Measurements from ENCODE around the gene C1R. TPM values are rescaled to one million over a fixed set of nuclear protein-coding genes. Genes with fewer than 3 reads are reported as not detected.

The C1R gene
- total RNA-seq, 2 experiments from 2014 or later: 3.6 to 3.7 TPM

DNA sequence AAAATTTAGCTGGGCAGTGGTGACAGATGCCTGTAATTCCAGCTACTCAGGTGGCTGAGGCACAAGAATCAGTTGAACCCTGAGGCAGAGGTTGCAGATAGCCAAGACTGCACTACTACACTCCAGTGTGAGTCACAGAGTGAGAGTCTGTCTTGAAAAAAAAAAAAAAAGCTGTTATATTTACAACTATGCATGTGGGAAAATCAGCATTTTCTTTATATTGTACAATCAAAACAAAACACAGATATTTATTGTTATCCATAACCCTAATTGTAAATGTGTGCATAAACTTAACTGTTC lies 12.5 kb downstream of the C1R start:
- peaks cover 6% of the 10 kb centered on the region for H3K4me1 Mint-ChIP-seq (ENCODE audit: low read depth)
- H3K27me3 Mint-ChIP-seq (ENCODE audit: low read depth): peaks cover 14% of the 10 kb centered on the region
- ChIA-PET CTCF (interaction anchor here (0.8 kb wide), 1 partner anchor 25 kb away, joined by 3 read pairs; no protein-coding TSS in a partner anchor), POLR2A (no interaction called here)
- H3K9me3 Mint-ChIP-seq (ENCODE audit: insufficient read depth): no peaks in the 10 kb centered on the region
- ATAC-seq (no peak), DNase-seq (no peak)
- H3K27ac Mint-ChIP-seq: no peak overlapping the region
- H3K36me3 Mint-ChIP-seq (ENCODE audit: low read depth): peaks cover 4% of the 10 kb centered on the region
- H3K4me3 Mint-ChIP-seq: no peak overlapping the region

DNA sequence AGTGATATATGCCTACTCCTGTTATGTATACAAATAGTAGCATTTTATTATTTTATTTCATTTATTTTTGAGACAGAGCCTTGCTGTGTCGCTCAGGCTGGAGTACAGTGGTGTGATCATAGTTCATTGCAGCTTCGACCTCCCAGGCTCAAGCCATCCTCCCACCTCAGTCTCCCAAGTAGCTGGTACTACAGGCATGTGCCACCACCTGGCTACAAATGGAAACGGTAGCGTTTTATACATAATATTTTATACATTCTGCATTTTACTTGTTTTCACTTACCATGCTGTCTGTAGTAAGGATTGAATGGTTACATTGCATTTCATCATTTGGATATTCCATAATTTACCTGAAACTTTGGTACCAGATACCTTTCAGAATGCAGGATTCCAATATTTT lies 14.1 kb downstream of the C1R start:
- ATAC-seq (no peak), DNase-seq (no peak)
- Mint-ChIP-seq H3K4me3 (no peak overlapping the region), H3K27me3 (ENCODE audit: low read depth) (peaks cover 19% of the 10 kb centered on the region), H3K36me3 (ENCODE audit: low read depth) (peaks cover 2% of the 10 kb centered on the region), H3K4me1 (ENCODE audit: low read depth) (peaks cover 6% of the 10 kb centered on the region), H3K9me3 (ENCODE audit: insufficient read depth) (no peaks in the 10 kb centered on the region), H3K27ac (no peak overlapping the region)
- ChIA-PET POLR2A (no interaction called here), CTCF (no interaction called here)

DNA sequence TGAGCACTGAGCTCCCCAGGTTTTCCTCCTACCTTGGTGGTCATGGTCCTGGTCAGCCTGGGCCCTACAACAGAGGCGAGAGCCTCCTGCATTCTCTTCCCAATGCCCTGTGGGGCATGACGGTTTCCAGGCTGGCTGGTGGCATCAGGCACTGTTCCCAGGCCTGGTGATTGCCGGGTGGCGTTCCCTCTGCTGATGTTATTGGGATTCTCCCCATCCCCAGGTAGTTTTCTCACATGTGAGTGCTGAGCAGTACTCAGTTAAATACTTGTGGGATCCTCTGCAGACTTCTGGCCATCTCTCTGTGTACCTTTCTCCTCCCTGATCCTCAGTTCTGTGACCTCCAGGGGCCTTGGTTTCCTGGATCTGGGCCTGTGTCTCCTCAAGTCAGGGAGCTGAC lies 15.8 kb downstream of the C1R start:
- H3K27me3 Mint-ChIP-seq (ENCODE audit: low read depth): peaks cover 30% of the 10 kb centered on the region
- ATAC-seq: no peak
- no peaks in the 10 kb centered on the region for H3K36me3 Mint-ChIP-seq (ENCODE audit: low read depth)
- ChIA-PET CTCF (interaction anchor here (1.0 kb wide), 1 partner anchor 32 kb away, joined by 3 read pairs; no protein-coding TSS in a partner anchor), POLR2A (no interaction called here)
- H3K4me1 Mint-ChIP-seq (ENCODE audit: low read depth): peaks cover 6% of the 10 kb centered on the region
- H3K4me3 Mint-ChIP-seq: no peak overlapping the region
- DNase-seq: no peak
- H3K27ac Mint-ChIP-seq: no peak overlapping the region
- H3K9me3 Mint-ChIP-seq (ENCODE audit: insufficient read depth): no peaks in the 10 kb centered on the region

DNA sequence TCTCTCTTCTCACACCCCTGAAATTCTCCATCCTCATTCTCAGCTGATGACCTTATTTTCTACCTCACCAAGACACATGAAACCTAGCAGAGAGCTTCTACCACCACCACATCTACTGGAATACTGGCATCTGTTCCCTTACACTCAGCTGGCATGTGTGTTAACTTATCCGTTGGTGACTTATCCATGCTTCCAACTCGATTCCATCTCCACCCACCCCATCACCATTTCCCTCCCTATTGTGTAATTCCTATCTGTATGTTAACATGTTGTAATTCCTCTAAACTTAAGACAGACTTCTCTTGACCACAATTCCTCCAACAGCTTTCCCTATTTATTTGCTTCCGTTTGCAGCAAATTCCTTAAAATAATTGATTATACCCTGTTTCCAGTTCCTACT lies 16.3 kb downstream of the C1R start:
- ATAC-seq (no peak), DNase-seq (no peak)
- peaks cover 30% of the 10 kb centered on the region for H3K27me3 Mint-ChIP-seq (ENCODE audit: low read depth)
- H3K9me3 Mint-ChIP-seq (ENCODE audit: insufficient read depth): no peaks in the 10 kb centered on the region
- CTCF ChIA-PET: interaction anchor here (0.7 to 1.0 kb wide), 2 partner anchors 32 to 265 kb away, joined by 3 read pairs; no protein-coding TSS in a partner anchor
- no peaks in the 10 kb centered on the region for H3K36me3 Mint-ChIP-seq (ENCODE audit: low read depth)
- POLR2A ChIA-PET: no interaction called here
- no peak overlapping the region for H3K27ac Mint-ChIP-seq
- peaks cover 6% of the 10 kb centered on the region for H3K4me1 Mint-ChIP-seq (ENCODE audit: low read depth)
- H3K4me3 Mint-ChIP-seq: no peak overlapping the region

DNA sequence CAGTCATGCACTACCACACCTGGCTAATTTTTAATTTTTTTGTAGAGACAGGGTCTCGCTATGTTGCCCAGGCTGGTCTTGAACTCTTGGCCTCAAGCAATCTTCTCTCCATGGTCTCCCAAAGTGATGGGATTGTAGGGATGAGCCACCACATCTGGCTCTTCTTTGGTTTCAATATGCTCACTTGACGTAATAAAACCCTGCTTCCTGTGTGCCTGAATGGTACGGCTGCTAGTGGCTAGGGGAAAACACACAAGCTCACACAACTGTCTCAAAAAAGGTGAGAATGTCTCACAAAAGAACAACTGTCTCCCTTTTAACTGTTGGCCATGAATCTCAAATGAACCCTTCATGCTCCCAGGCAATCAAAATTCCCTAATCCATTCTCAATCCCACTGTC lies 16.7 kb downstream of the C1R start:
- H3K9me3 Mint-ChIP-seq (ENCODE audit: insufficient read depth): no peaks in the 10 kb centered on the region
- H3K4me3 Mint-ChIP-seq: no peak overlapping the region
- CTCF ChIA-PET: interaction anchor here (0.7 kb wide), 1 partner anchor 265 kb away, joined by 3 read pairs; no protein-coding TSS in a partner anchor
- no peak for DNase-seq
- POLR2A ChIA-PET: no interaction called here
- H3K36me3 Mint-ChIP-seq (ENCODE audit: low read depth): no peaks in the 10 kb centered on the region
- no peak for ATAC-seq
- peaks cover 6% of the 10 kb centered on the region for H3K4me1 Mint-ChIP-seq (ENCODE audit: low read depth)
- no peak overlapping the region for H3K27ac Mint-ChIP-seq
- H3K27me3 Mint-ChIP-seq (ENCODE audit: low read depth): peaks cover 30% of the 10 kb centered on the region

DNA sequence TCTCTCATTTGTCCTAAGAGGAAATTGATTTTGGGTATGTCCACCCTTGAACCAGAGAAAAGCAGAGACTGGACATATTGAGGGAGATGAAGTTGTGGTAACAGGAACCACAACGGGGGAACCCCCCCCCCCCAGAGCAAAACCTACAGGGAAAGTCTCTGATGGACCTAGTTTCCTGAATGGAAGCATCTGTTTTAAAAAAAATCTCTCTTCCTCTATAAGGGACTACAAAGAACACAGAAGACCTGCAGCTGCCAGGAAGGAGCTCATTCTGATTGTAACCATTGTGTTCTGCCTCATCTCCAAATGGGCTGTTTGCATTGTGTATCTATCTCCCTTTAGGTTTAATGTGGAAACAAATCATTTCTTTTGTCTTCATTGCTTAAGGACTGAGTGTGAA lies 18.3 kb downstream of the C1R start:
- CTCF ChIA-PET: no interaction called here
- H3K27ac Mint-ChIP-seq: no peak overlapping the region

DNA sequence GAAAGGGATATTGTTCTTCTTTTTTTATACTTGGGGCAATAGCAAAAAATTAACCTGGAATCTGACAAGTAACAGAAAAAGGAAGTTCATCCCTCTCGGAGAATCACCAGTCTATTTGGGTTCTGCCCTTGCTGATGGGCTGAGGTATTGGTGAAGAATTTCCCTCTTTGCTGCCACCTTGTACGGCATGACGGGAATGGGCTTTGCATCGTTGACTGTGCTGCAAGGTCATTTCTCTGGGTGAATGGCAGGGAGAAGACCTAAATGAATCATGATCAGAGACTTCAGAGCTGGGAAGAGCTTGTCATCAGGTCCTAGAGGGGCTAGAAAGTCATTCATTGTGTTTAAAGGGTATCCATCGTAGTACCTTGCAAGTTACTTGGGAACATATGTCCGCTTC lies 19.7 kb downstream of the C1R start:
- Mint-ChIP-seq H3K4me1 (ENCODE audit: low read depth) (peaks cover 6% of the 10 kb centered on the region), H3K27ac (no peak overlapping the region)
- CTCF ChIA-PET: no interaction called here

More for the DNA sequence above, 18.3 kb downstream of the C1R start:
- Mint-ChIP-seq H3K4me1 (ENCODE audit: low read depth) (peaks cover 6% of the 10 kb centered on the region), H3K27me3 (ENCODE audit: low read depth) (peaks cover 29% of the 10 kb centered on the region), H3K9me3 (ENCODE audit: insufficient read depth) (no peaks in the 10 kb centered on the region), H3K4me3 (no peak overlapping the region), H3K36me3 (ENCODE audit: low read depth) (no peaks in the 10 kb centered on the region)
- DNase-seq (no peak), ATAC-seq (no peak)
- POLR2A ChIA-PET: no interaction called here

DNA sequence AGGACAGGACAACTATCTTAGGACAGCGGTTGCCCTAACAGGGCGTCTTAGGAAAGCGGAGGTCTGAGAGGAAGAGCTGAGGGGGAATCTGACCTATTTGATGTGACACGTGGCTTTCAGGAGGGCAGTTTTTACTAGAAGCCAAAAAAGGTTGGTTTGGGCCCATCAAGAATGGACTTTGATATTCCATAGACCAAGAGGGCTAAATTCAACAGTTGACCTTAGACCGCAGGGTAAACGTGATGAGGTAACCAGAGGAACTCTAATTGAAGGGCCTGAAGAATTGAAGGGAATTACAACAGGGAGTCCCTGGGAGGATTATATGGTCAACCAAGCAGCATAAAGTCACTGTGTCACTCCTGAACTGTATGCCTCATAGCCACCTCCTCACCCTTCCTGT lies 20.2 kb downstream of the C1R start:
- Mint-ChIP-seq H3K9me3 (ENCODE audit: insufficient read depth) (no peaks in the 10 kb centered on the region), H3K27me3 (ENCODE audit: low read depth) (peaks cover 30% of the 10 kb centered on the region), H3K27ac (no peak overlapping the region), H3K36me3 (ENCODE audit: low read depth) (no peaks in the 10 kb centered on the region), H3K4me1 (ENCODE audit: low read depth) (peaks cover 6% of the 10 kb centered on the region), H3K4me3 (no peak overlapping the region)
- ChIA-PET POLR2A (no interaction called here), CTCF (no interaction called here)
- DNase-seq (no peak), ATAC-seq (no peak)

More for the DNA sequence above, 19.7 kb downstream of the C1R start:
- ATAC-seq (no peak), DNase-seq (no peak)
- POLR2A ChIA-PET: no interaction called here
- Mint-ChIP-seq H3K9me3 (ENCODE audit: insufficient read depth) (no peaks in the 10 kb centered on the region), H3K27me3 (ENCODE audit: low read depth) (peaks cover 32% of the 10 kb centered on the region), H3K36me3 (ENCODE audit: low read depth) (no peaks in the 10 kb centered on the region), H3K4me3 (no peak overlapping the region)

DNA sequence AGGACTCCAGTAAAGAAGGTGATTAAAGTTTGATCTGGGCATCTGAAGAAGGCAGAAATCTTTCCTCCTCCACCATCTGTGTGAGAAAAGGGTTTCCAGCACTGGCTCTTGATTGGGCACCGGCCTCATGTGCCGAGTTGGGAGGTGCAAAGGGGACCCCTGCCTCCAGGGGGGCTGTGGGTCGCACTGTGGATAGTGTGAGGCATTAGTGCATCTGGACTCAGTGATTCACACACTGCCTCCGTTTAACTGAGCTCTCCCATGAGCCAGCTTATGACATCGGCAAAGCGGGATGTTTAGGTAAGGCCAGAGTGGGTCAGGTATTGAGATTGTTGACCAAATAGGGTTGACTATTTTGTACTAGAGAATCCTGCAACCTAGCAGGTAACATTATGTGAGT lies 22.9 kb downstream of the C1R start:
- no peak for DNase-seq
- Mint-ChIP-seq H3K4me3 (no peak overlapping the region), H3K9me3 (ENCODE audit: insufficient read depth) (no peaks in the 10 kb centered on the region), H3K27me3 (ENCODE audit: low read depth) (peaks cover 22% of the 10 kb centered on the region), H3K27ac (no peak overlapping the region), H3K36me3 (ENCODE audit: low read depth) (no peaks in the 10 kb centered on the region), H3K4me1 (ENCODE audit: low read depth) (no peaks in the 10 kb centered on the region)
- POLR2A ChIA-PET: no interaction called here
- CTCF ChIA-PET: interaction anchor here (1.0 to 1.3 kb wide), 2 partner anchors 11 to 40 kb away, joined by 3 read pairs; no protein-coding TSS in a partner anchor
- no peak for ATAC-seq

DNA sequence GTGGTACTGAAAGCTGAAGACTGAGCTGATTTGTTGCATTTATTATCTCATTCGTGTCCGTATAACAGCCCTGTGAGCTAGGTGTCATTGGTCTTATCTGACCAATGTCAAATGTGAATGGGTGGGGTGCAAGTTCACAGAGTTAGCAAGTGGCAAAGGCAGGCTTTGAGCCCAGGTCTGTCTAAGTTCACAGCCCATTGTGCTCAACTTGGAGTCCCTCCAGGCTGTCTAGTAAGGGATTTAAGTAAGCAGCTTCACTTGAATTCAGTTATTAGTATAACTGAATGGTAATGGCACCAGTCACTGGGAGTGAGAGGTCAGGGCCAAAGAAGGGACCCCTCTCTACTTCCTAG lies 23.3 kb downstream of the C1R start:
- no peak overlapping the region for H3K4me3 Mint-ChIP-seq
- DNase-seq (no peak), ATAC-seq (no peak)
- H3K4me1 Mint-ChIP-seq (ENCODE audit: low read depth): no peaks in the 10 kb centered on the region
- no peaks in the 10 kb centered on the region for H3K36me3 Mint-ChIP-seq (ENCODE audit: low read depth)
- no peaks in the 10 kb centered on the region for H3K9me3 Mint-ChIP-seq (ENCODE audit: insufficient read depth)
- POLR2A ChIA-PET: no interaction called here
- no peak overlapping the region for H3K27ac Mint-ChIP-seq
- CTCF ChIA-PET: interaction anchor here (1.0 to 1.3 kb wide), 3 partner anchors 11 to 44 kb away, joined by 3 to 4 read pairs (median 3); no protein-coding TSS in a partner anchor
- H3K27me3 Mint-ChIP-seq (ENCODE audit: low read depth): peaks cover 23% of the 10 kb centered on the region

DNA sequence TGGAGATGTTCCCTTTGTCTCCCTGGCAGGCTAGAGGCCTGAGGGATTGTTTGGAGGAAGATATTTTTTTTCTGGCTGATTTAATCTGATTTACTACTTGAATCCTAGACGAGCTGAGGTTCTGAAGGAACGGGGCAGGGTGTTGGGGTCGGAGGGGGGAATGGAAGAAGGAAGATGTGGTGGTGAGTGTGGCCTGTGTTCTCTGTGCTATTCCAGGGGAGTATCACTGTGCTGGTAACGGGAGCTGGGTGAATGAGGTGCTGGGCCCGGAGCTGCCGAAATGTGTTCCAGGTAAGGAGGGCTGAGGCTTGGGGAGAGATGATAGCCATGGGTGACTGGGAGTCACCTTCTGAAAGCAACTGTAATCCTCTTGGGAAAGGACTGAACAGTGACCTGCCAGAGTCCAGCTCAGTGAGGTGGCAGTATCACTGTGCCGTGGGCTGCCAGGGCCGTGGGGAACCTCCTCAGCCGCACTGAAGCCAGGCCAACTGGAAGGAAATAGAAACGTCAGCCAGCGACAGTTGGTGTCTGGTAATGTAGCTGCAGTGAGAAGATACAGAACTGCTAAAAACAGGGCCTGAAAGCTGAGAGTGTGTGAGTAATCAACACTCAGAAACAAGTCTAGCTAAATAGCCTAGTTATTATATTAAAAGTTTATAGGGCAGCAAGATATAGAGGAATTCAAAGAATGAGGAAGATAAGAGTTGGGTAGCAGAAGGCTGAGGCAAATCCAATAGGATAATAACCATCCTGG lies 23.8 kb downstream of the C1R start:
- peaks cover 22% of the 10 kb centered on the region for H3K27me3 Mint-ChIP-seq (ENCODE audit: low read depth)
- no peak overlapping the region for H3K4me3 Mint-ChIP-seq
- CTCF ChIA-PET: interaction anchor here (1.0 to 1.3 kb wide), 3 partner anchors 10 to 44 kb away, joined by 3 to 4 read pairs (median 3); no protein-coding TSS in a partner anchor
- H3K9me3 Mint-ChIP-seq (ENCODE audit: insufficient read depth): no peaks in the 10 kb centered on the region
- POLR2A ChIA-PET: no interaction called here
- ATAC-seq: no peak
- no peaks in the 10 kb centered on the region for H3K4me1 Mint-ChIP-seq (ENCODE audit: low read depth)
- no peak overlapping the region for H3K27ac Mint-ChIP-seq
- H3K36me3 Mint-ChIP-seq (ENCODE audit: low read depth): no peaks in the 10 kb centered on the region
- DNase-seq: no peak

DNA sequence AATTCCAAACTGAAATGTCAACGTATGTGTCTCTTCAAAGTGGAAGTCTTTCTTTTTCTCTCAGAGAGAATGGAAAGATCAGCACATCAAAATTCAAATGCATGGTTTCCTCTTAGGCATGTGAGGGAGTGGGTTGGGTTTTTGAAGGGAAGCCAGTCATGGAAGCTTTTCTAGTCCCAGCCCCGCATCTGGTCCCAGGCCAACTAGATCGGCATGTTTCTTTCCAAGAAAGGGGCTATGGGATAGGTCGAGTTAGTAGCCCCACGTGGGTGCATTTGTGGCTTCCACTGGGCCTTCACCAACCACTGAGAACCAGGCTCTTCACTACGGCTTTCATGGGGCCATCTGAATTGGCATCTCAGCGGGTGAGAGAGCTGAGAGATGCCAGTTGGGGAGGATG lies 25.1 kb downstream of the C1R start:
- DNase-seq (no peak), ATAC-seq (no peak)
- POLR2A ChIA-PET: no interaction called here
- Mint-ChIP-seq H3K36me3 (ENCODE audit: low read depth) (no peaks in the 10 kb centered on the region), H3K9me3 (ENCODE audit: insufficient read depth) (no peaks in the 10 kb centered on the region), H3K4me3 (no peak overlapping the region), H3K27ac (no peak overlapping the region), H3K4me1 (ENCODE audit: low read depth) (no peaks in the 10 kb centered on the region), H3K27me3 (ENCODE audit: low read depth) (peaks cover 15% of the 10 kb centered on the region)
- CTCF ChIA-PET: no interaction called here

DNA sequence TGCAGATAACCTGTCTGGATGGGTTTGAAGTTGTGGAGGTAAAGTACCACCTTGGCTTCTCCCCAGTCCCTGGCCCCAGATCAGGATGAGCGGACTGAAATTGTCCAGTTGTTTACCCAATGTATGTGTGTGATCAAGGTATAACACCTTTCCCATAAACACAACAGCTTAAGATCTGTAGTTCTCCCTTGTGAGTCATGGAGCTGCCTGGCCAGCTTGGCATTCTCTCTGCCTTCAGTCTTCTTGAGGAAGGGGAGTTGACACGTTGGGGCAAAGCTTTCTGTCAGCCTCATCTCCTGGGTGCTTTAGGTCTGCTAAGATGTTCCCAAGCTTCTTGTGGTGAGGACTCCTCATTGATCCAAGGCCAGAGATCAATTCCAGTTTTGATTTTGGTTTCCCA lies 25.6 kb downstream of the C1R start:
- CTCF ChIA-PET: no interaction called here
- H3K36me3 Mint-ChIP-seq (ENCODE audit: low read depth): no peaks in the 10 kb centered on the region
- H3K27ac Mint-ChIP-seq: no peak overlapping the region
- DNase-seq (no peak), ATAC-seq (no peak)
- H3K4me3 Mint-ChIP-seq: no peak overlapping the region
- no peaks in the 10 kb centered on the region for H3K4me1 Mint-ChIP-seq (ENCODE audit: low read depth)
- peaks cover 10% of the 10 kb centered on the region for H3K27me3 Mint-ChIP-seq (ENCODE audit: low read depth)
- no peaks in the 10 kb centered on the region for H3K9me3 Mint-ChIP-seq (ENCODE audit: insufficient read depth)
- POLR2A ChIA-PET: no interaction called here

Measured in activated CD8-positive, alpha-beta T cell treated with anti-CD3 and anti-CD28 coated beads, Interleukin-2, amount 10 ng/mL, durations not matched to agents 7 days and 5 days (primary cell).